ENCODE results near the gene PGAM1. TPM values are rescaled to one million over a fixed set of nuclear protein-coding genes. Genes with fewer than 3 reads are reported as not detected.
"Not testable (repeated sequence)": the region's sequence is repeated elsewhere in the genome, so short reads cannot be mapped to it uniquely, and the experiment has no call there.

The PGAM1 gene
- polyA plus RNA-seq, 1 donor from 2014 or later = 195 TPM

GRCh38 chr10:97466755-97467154 lies 40.8 kb downstream of the PGAM1 start:
- Histone ChIP-seq H3K9me2 (ENCODE audit: insufficient read depth, low read length) (no peaks in the 10 kb centered on the region), H3K79me2 (replicated peaks; ENCODE audit: insufficient read depth, low read length) (no peaks in the 10 kb centered on the region), H3K9me3 (ENCODE audit: low read length) (no peaks in the 10 kb centered on the region), H3K9ac (ENCODE audit: low read length) (no peak overlapping the region), H3K27me3 (ENCODE audit: insufficient read depth, low read depth, low read length) (no peaks in the 10 kb centered on the region), H3K4me2 (ENCODE audit: low read length) (no peak overlapping the region), H4K20me1 (ENCODE audit: insufficient read depth) (no peaks in the 10 kb centered on the region), H3K4me3 (ENCODE audit: low read length) (no peak overlapping the region), H3F3A (ENCODE audit: insufficient read depth, low read length, poor library complexity, severe bottlenecking) (no peaks in the 10 kb centered on the region), H2AFZ (ENCODE audit: low read depth, low read length) (no peak overlapping the region), H3K36me3 (ENCODE audit: insufficient read depth, low read length) (peaks cover 4% of the 10 kb centered on the region), H3K27ac (ENCODE audit: low read length) (no peak overlapping the region)
- no peak for TF ChIP-seq REST (IDR thresholded peaks at IDR 0.05; ENCODE audit: borderline replicate concordance)
- no peak for TF ChIP-seq EP300 (conservative IDR thresholded peaks at IDR 0.05; ENCODE audit: poor library complexity, severe bottlenecking)
- no peak for TF ChIP-seq MXI1 (conservative IDR thresholded peaks at IDR 0.05; ENCODE audit: poor library complexity, severe bottlenecking)
- no peak for TF ChIP-seq TAF1 (IDR thresholded peaks at IDR 0.05; ENCODE audit: low read depth)
- TF ChIP-seq POLR2AphosphoS5 (IDR thresholded peaks at IDR 0.05) = no peak
- TF ChIP-seq EZH2 (IDR thresholded peaks at IDR 0.05; ENCODE audit: borderline replicate concordance, insufficient read depth, low read length, poor library complexity, severe bottlenecking) = no peak
- TF ChIP-seq CTCF (IDR thresholded peaks at IDR 0.05; ENCODE audit: poor library complexity, severe bottlenecking) = no peak
- no peak for TF ChIP-seq RAD21 (conservative IDR thresholded peaks at IDR 0.05)
- TF ChIP-seq SMC3 (conservative IDR thresholded peaks at IDR 0.05; ENCODE audit: poor library complexity) = no peak

- H3K36me3 ChIP-seq (ENCODE audit: insufficient read depth, low read length) = peaks cover 4% of the 10 kb centered on the region
- no peak overlapping the region for H3K4me3 ChIP-seq (ENCODE audit: low read length)
- no peaks in the 10 kb centered on the region for H4K20me1 ChIP-seq (ENCODE audit: insufficient read depth)
- H3K27ac ChIP-seq (ENCODE audit: low read length) = no peak overlapping the region
- H3K4me2 ChIP-seq (ENCODE audit: low read length) = no peak overlapping the region
- TF ChIP-seq POLR2AphosphoS5 (IDR thresholded peaks at IDR 0.05) (no peak), REST (IDR thresholded peaks at IDR 0.05; ENCODE audit: borderline replicate concordance) (no peak), EZH2 (IDR thresholded peaks at IDR 0.05; ENCODE audit: borderline replicate concordance, insufficient read depth, low read length, poor library complexity, severe bottlenecking) (no peak), CTCF (IDR thresholded peaks at IDR 0.05; ENCODE audit: poor library complexity, severe bottlenecking) (no peak), TAF1 (IDR thresholded peaks at IDR 0.05; ENCODE audit: low read depth) (no peak), RAD21 (conservative IDR thresholded peaks at IDR 0.05) (no peak), EP300 (conservative IDR thresholded peaks at IDR 0.05; ENCODE audit: poor library complexity, severe bottlenecking) (no peak), MXI1 (conservative IDR thresholded peaks at IDR 0.05; ENCODE audit: poor library complexity, severe bottlenecking) (no peak), SMC3 (conservative IDR thresholded peaks at IDR 0.05; ENCODE audit: poor library complexity) (no peak)
- no peaks in the 10 kb centered on the region for H3F3A ChIP-seq (ENCODE audit: insufficient read depth, low read length, poor library complexity, severe bottlenecking)
- no peaks in the 10 kb centered on the region for H3K9me3 ChIP-seq (ENCODE audit: low read length)
- no peaks in the 10 kb centered on the region for H3K9me2 ChIP-seq (ENCODE audit: insufficient read depth, low read length)
- no peaks in the 10 kb centered on the region for H3K27me3 ChIP-seq (ENCODE audit: insufficient read depth, low read depth, low read length)
- H3K9ac ChIP-seq (ENCODE audit: low read length) = no peak overlapping the region
- H3K79me2 ChIP-seq (replicated peaks; ENCODE audit: insufficient read depth, low read length) = no peaks in the 10 kb centered on the region
- H2AFZ ChIP-seq (ENCODE audit: low read depth, low read length) = no peak overlapping the region
Observed at GRCh38 chr10:97468162-97468561, 42.2 kb downstream of the PGAM1 start.

DNA sequence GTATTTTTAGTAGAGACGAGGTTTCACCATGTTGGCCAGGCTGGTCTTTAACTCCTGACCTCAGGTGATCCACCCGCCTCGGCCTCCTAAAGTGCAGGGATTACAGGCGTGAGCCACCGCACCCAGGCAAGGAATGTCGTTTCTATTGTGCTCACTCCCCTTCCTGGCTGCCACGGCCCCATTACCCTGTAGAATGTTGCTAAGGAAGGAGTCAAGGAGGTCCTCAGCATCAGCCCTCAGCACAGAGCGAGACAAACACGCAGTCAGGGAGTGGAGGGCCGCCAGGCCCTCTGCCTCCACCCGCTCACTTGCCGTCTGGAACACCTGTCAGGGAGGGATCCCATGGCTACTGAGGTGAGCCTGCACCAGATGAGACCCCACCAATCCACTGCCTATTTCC lies 42.8 kb downstream of the PGAM1 start:
- H3K4me3 ChIP-seq (ENCODE audit: low read length); H2AFZ ChIP-seq (ENCODE audit: low read depth, low read length); H3K79me2 ChIP-seq (replicated peaks; ENCODE audit: insufficient read depth, low read length); H3K9me3 ChIP-seq (ENCODE audit: low read length); H3K27me3 ChIP-seq (ENCODE audit: insufficient read depth, low read depth, low read length); H3K36me3 ChIP-seq (ENCODE audit: insufficient read depth, low read length); H3K9me2 ChIP-seq (ENCODE audit: insufficient read depth, low read length); H3F3A ChIP-seq (ENCODE audit: insufficient read depth, low read length, poor library complexity, severe bottlenecking); H3K4me2 ChIP-seq (ENCODE audit: low read length); H4K20me1 ChIP-seq (ENCODE audit: insufficient read depth); H3K27ac ChIP-seq (ENCODE audit: low read length); H3K9ac ChIP-seq (ENCODE audit: low read length): not testable (repeated sequence)

Measured in neural cell (in vitro differentiated cells).